Parietal lobe (tissue), 2 donors: ENCODE data around the gene TRUB1. TPM values are rescaled to one million over a fixed set of nuclear protein-coding genes. Genes with fewer than 3 reads are reported as not detected.

ENCODE experiments used
- small RNA-seq: library from RNA; depleted of rRNA; stranded (forward); fragments of <200 nt; gene quantifications from one replicate; pipeline ENCODE3, GENCODE V24; 2014; ENCODE audit warnings: low replicate concordance
- total RNA-seq: library from RNA; depleted of rRNA; stranded (reverse); fragments of >200 nt; gene quantifications from one replicate; pipeline ENCODE4 v1.2.3, GENCODE V29; 2014

TRUB1 gene
- 42.3 TPM for total RNA-seq

GRCh38 chr10:114937962-114938855 lies at the start of gene TRUB1:
Gene TRUB1, plus strand, starts transcription at chr10:114938195. Its CDS starts 59 bp downstream, at chr10:114938254.

Small RNAs within 50 kb of the gene (small RNA-seq; reads per million reads assigned to genes)
- gene RNU6-1121P: not detected

Other genes with a start within 250 kb of the TRUB1 start
- gene FHIP2A, start 116.4 kb upstream of the TRUB1 start, total RNA-seq: 43.2 TPM
- 468 TPM for gene ATRNL1, start 155.2 kb downstream of the TRUB1 start, total RNA-seq